Hepatic stellate cell (primary cell): ENCODE measurements around the gene SERPINA1.

Experiments
- DNase-seq: peaks from one replicate; pipeline ENCODE4 v3.0.0; 2011; ENCODE audit warnings: low spot score

Gene SERPINA1

GRCh38 chr14:94382716-94383596 is 5.4 kb downstream of the SERPINA1 start:
- no peak for DNase-seq

- no peak for DNase-seq
Measured at GRCh38 chr14:94382099-94382715, 6.2 kb downstream of the SERPINA1 start.

GRCh38 chr14:94381149-94382030 is 7.0 kb downstream of the SERPINA1 start:
- DNase-seq = no peak

GRCh38 chr14:94380225-94381148 is 7.9 kb downstream of the SERPINA1 start:
- no peak for DNase-seq

- no peak for DNase-seq
Measured at GRCh38 chr14:94379291-94380224, 8.8 kb downstream of the SERPINA1 start.

- no peak for DNase-seq
Measured at GRCh38 chr14:94378527-94379290, 9.7 kb downstream of the SERPINA1 start.

- no peak for DNase-seq
Measured at GRCh38 chr14:94377866-94378470, 10.4 kb downstream of the SERPINA1 start.

GRCh38 chr14:94376976-94377865 is 11.2 kb downstream of the SERPINA1 start:
- DNase-seq = no peak

GRCh38 chr14:94376108-94376975 is 12.1 kb downstream of the SERPINA1 start:
- DNase-seq = no peak

GRCh38 chr14:94375552-94376107 is 12.8 kb downstream of the SERPINA1 start:
- DNase-seq = no peak

GRCh38 chr14:94374749-94375260 is 13.6 kb downstream of the SERPINA1 start:
- DNase-seq = no peak

GRCh38 chr14:94374116-94374515 is 14.3 kb downstream of the SERPINA1 start:
- no peak for DNase-seq

GRCh38 chr14:94373708-94374107 is 14.7 kb downstream of the SERPINA1 start:
- peak; percentile 91 for DNase-seq

GRCh38 chr14:94372021-94372605 is 16.3 kb downstream of the SERPINA1 start:
- DNase-seq = no peak

GRCh38 chr14:94370524-94370910 is 17.9 kb downstream of the SERPINA1 start:
- DNase-seq = no peak
